ENCODE measurements around the gene DENND1A.

Gene DENND1A

DNA sequence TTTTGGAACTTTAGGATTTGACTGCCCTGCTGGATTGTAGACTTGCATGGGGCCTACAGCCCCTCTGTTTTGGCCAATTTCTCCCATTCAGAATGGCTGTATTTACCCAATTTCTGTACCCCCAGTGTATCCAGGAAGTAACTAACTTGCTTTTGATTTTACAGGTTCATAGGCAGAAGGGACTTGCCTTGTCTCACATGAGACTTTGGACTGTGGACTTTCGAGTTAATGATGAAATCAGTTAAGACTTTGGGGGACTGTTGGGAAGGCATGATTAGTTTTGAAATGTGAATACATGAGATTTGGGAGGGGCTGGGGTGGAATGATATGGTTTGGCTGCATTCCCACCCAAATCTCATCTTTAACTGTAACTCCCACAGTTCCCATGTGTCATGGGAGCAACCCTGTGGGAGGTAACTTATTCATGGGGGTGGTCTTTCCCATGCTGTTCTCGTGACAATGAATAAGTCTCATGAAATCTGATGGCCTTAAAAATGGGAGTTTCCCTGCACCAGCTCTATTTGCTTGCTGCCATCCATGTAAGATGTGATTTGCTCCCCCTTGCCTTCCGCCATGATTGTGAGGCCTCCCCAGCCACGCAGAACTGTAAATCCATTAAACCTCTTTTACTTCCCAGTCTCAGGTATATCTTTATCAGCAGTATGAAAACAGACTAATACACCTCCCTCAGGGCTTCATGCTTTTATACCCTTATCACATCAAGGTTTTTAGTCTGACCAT is 206.6 kb downstream of the DENND1A start:
- TF ChIP-seq, protein P1, sequence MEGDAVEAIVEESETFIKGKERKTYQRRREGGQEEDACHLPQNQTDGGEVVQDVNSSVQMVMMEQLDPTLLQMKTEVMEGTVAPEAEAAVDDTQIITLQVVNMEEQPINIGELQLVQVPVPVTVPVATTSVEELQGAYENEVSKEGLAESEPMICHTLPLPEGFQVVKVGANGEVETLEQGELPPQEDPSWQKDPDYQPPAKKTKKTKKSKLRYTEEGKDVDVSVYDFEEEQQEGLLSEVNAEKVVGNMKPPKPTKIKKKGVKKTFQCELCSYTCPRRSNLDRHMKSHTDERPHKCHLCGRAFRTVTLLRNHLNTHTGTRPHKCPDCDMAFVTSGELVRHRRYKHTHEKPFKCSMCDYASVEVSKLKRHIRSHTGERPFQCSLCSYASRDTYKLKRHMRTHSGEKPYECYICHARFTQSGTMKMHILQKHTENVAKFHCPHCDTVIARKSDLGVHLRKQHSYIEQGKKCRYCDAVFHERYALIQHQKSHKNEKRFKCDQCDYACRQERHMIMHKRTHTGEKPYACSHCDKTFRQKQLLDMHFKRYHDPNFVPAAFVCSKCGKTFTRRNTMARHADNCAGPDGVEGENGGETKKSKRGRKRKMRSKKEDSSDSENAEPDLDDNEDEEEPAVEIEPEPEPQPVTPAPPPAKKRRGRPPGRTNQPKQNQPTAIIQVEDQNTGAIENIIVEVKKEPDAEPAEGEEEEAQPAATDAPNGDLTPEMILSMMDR (IDR thresholded peaks at IDR 0.05; ENCODE audit: control insufficient read depth, extremely low read depth, insufficient read depth): no peak
- no peak for DNase-seq (ENCODE audit: low read depth)
- H3K4me3 ChIP-seq (ENCODE audit: low read depth, low read length): no peak overlapping the region

DNA sequence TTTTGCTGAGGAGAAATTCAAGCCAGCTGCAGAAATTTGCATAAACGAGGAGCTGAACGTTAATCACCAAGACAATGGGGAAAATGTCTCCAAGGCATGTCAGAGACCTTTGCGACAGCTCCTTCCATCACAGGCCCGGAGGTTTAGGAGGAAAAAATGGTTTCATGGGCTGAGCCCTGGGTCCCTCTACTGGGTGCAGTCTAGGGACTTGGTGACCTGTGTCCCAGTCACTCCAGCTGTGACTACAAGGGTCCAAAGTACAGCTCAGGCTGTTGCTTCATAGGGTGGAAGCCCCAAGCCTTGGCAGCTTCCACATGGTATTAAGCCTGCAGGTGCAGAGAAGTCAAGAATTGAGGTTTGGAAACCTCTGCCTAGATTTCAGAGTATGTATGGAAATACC is 207.5 kb downstream of the DENND1A start:
- H3K4me3 ChIP-seq (ENCODE audit: low read depth, low read length): no peak overlapping the region
- TF ChIP-seq, protein P1 (IDR thresholded peaks at IDR 0.05; ENCODE audit: control insufficient read depth, extremely low read depth, insufficient read depth): no peak
- DNase-seq (ENCODE audit: low read depth): no peak

DNA sequence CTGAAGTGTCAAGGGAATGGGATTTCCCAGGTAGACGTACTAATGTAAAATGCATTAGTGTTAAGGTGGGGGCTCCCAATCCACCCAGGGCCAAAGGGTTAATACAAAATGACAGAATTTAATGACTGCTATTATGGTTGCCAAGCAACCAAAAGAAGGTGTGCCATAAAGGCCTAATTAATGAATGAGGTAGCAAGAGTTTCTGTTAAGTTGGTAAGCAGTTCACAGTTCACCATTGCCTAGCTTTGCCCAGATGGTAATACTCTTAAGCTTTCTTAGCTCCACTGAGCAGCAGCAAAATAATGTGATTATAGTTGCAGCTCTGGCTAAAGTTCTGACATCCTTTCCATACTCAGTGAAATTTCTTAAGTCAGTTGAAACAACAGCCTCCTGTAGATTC is 211.7 kb downstream of the DENND1A start:
- no peak overlapping the region for H3K4me3 ChIP-seq (ENCODE audit: low read depth, low read length)
- TF ChIP-seq, protein P1 (IDR thresholded peaks at IDR 0.05; ENCODE audit: control insufficient read depth, extremely low read depth, insufficient read depth): no peak
- no peak for DNase-seq (ENCODE audit: low read depth)

DNA sequence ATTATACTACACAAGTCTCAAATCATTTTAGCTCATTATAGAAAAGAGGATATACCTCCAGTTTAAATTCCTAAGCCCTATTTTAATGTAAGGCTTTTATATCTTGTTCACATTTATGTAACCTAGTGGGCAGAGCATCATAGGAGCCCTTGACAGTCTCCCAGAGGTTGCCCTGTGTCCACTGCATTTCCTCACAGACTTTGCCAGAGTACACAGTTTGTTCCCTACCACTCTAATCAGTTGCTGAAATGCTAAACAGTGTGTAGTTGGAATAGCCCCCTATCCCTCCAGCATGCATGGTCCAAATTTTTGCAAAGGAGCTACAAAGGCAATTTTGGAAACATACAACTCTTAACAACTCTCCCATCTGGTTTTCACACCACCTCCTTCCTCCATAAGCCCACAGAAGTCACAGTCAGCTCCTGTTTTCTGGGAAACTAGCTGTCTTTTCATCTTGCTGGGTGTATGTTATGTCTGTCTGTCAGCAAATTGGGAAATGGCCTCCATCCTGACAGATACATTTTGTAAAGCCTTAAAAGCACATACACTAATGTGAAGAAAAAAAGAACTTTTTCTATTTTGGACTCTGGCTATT is 212.2 kb downstream of the DENND1A start:
- TF ChIP-seq, protein P1 (IDR thresholded peaks at IDR 0.05; ENCODE audit: control insufficient read depth, extremely low read depth, insufficient read depth): no peak
- no peak overlapping the region for H3K4me3 ChIP-seq (ENCODE audit: low read depth, low read length)
- DNase-seq (ENCODE audit: low read depth): no peak

DNA sequence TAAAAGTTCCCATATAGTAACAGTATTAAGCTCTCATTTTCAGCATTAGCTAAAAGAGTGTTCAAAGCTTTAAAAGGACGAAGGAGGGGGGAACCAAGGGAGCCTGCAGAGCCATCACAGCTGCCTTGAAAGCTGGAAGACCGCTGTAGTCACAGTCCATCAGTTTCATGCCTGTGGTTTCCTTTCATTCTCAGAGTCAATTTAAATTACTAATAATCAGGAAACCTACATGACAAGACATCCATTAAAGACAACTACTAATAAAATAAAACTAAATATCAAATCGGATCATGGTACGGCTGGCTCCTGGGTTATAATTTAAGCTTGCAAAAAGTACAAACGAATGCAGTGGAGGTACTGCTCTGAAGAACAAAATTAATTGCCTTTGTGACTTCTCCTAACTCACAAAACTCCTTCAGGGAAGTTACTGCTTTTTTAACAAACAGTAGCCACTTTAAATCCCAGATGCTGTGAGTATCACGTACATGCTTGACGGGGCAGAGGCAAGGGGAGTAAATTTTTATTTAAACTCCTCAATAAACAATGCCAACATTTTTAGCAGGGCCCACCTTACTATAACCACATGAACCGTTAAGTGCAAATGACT is 213.5 kb downstream of the DENND1A start:
- no peak for DNase-seq (ENCODE audit: low read depth)
- TF ChIP-seq, protein P1 (IDR thresholded peaks at IDR 0.05; ENCODE audit: control insufficient read depth, extremely low read depth, insufficient read depth): no peak

DNA sequence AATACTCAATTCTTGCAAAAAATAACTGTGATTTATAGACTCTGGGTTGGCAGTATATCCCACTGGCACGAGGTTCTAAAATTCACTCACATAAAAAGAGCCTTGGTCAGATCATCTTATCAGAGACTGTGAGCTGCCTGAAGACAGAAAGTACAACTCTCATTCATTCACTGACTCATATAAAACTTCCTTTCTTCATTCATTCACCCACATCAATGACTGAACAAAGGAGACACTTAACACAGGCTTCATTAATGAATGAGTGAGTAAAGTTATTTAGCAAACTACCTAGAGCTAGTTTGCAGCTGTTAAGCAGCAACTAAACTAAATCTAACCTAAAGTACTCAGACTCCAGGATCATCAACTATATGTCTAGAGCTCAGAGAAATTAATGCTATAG is 214.7 kb downstream of the DENND1A start:
- no peak overlapping the region for H3K4me3 ChIP-seq (ENCODE audit: low read depth, low read length)
- no peak for DNase-seq (ENCODE audit: low read depth)
- TF ChIP-seq, protein P1 (IDR thresholded peaks at IDR 0.05; ENCODE audit: control insufficient read depth, extremely low read depth, insufficient read depth): no peak

More for the DNA sequence above, 213.5 kb downstream of the DENND1A start:
- H3K4me3 ChIP-seq (ENCODE audit: low read depth, low read length): no peak overlapping the region

Data from LNCaP clone FGC (cell line).